GM19468 (cell line): ENCODE data around the gene RTN4RL2.

Experiments used
- ATAC-seq: cut with Tn5 transposase; IDR thresholded peaks from one replicate; pipeline ENCODE4 v1.9.1; 2021; ENCODE audit warnings: mild to moderate bottlenecking, moderate library complexity, moderate number of reproducible peaks; ENCODE audit not compliant: unreplicated experiment; ENCODE audit errors: extremely low read depth

Gene RTN4RL2

GRCh38 chr11:57515332-57516060 lies 55.2 kb downstream of the RTN4RL2 start, which contains the start of gene SLC43A1:
Gene SLC43A1 (minus strand): TSS chr11:57515702. CDS start chr11:57514111, 1,591 bp downstream.
- no peak for ATAC-seq

GRCh38 chr11:57516061-57516443 lies 55.7 kb downstream of the RTN4RL2 start:
- no peak for ATAC-seq

GRCh38 chr11:57521116-57521515 lies 60.8 kb downstream of the RTN4RL2 start:
- no peak for ATAC-seq

- ATAC-seq = no peak
Observed at GRCh38 chr11:57523419-57523818, 63.1 kb downstream of the RTN4RL2 start.
